ENCODE results near the gene SDF2L1. TPM values are rescaled to one million over a fixed set of nuclear protein-coding genes. Genes with fewer than 3 reads are reported as not detected.

Gene SDF2L1
- total and polyA plus RNA-seq, 2 of the 13 experiments (the other 11 are each of a cell fraction or from before 2014, with no cell fraction given) = 18.0 to 57.4 TPM

GRCh38 chr22:21602579-21602978, 39.5 kb upstream of the SDF2L1 start:
- peaks cover 7 to 44% of the 10 kb centered on the region in 2 experiments; a peak in 4 of 5 replicates for H3K36me3 ChIP-seq (replicated peaks in 1 of 2; ENCODE audit: control insufficient read depth in 1 of 2, insufficient read depth in 2 of 2, low read length in 2 of 2)
- H4K20me1 ChIP-seq (ENCODE audit: insufficient read depth, low read length) = peaks cover 20% of the 10 kb centered on the region
- H3K9ac ChIP-seq (ENCODE audit: insufficient read depth, low read depth, low read length) = no peak overlapping the region
- no peaks in the 10 kb centered on the region for H3K27me3 ChIP-seq (ENCODE audit: control insufficient read depth in 1 of 2, insufficient read depth in 2 of 2, low read length in 2 of 2)
- DNase-seq (ENCODE audit: low spot score) = no peak
- intact Hi-C loops (cut with micrococcal nuclease; ENCODE audit: unreplicated experiment) = no loop called here
- BruUV-seq (replicated peaks) = no TSS peak
- ATAC-seq = no peak
- no peaks in the 10 kb centered on the region for H3K4me1 ChIP-seq (ENCODE audit: insufficient read depth, low read length)
- no peak for FAIRE-seq
- ChIA-PET POLR2A (no interaction called here), CTCF (ENCODE audit: low intra/inter-chr PET ratio, low total read pairs) (no interaction called here)
- H3K4me2 ChIP-seq (ENCODE audit: low read depth, low read length) = no peak overlapping the region
- H3K79me2 ChIP-seq (ENCODE audit: insufficient read depth, low read length) = peaks cover 76% of the 10 kb centered on the region
- no peaks in the 10 kb centered on the region for H3K9me3 ChIP-seq (ENCODE audit: low read length)
- 94% methylated on average over 6 of the region's 6 CpGs for WGBS (ENCODE audit: low lambda C conversion rate)
- no peak overlapping the region for H3K4me3 ChIP-seq (replicated peaks in 1 of 3; ENCODE audit: insufficient read depth in 1 of 3, low read depth in 2 of 3, low read length in 3 of 3)
- H3K27ac ChIP-seq (ENCODE audit: extremely low read length, insufficient read depth, low read length) = no peak overlapping the region
- TF ChIP-seq ZNF101 (CRISPR knock-in tag; IDR thresholded peaks at IDR 0.05; ENCODE audit: borderline replicate concordance, low read depth) (no peak), HNRNPUL1 (IDR thresholded peaks at IDR 0.05; ENCODE audit: low read depth, low read length) (no peak), FOXM1 (CRISPR knock-in tag; IDR thresholded peaks at IDR 0.05) (no peak), SAP130 (CRISPR knock-in tag; IDR thresholded peaks at IDR 0.05; ENCODE audit: low read depth) (no peak), SAFB2 (CRISPR knock-in tag; IDR thresholded peaks at IDR 0.05; ENCODE audit: borderline replicate concordance, low read depth) (no peak), ZNF225 (CRISPR knock-in tag; IDR thresholded peaks at IDR 0.05) (no peak), ATF1 (CRISPR knock-in tag; IDR thresholded peaks at IDR 0.05) (no peak), ZNF740 (CRISPR knock-in tag; IDR thresholded peaks at IDR 0.05) (no peak), ZNF407 (CRISPR knock-in tag; IDR thresholded peaks at IDR 0.05; ENCODE audit: not compliant biosample characterization) (no peak)
- H2AFZ ChIP-seq (ENCODE audit: low read length) = no peak overlapping the region
- in situ Hi-C loops (cut with HindIII; ENCODE audit: extremely low pct_ligation_motif_present, low pct_unique_long_range_greater_than_20kb) = no loop called here
